Fibroblast of villous mesenchyme (primary cell): ENCODE measurements around the gene SPRYD3. TPM values are rescaled to one million over a fixed set of nuclear protein-coding genes. Genes with fewer than 3 reads are reported as not detected.

ENCODE experiments used
- DNase-seq: peaks from one replicate; pipeline ENCODE4 v3.0.0-alpha.2; 2010; ENCODE audit warnings: low read depth
- H3K4me3 ChIP-seq: 2 replicates; pipeline ENCODE4 v1.5.1; 2011; ENCODE audit warnings: low read depth, mild to moderate bottlenecking, low read length
- total RNA-seq: library from RNA; depleted of rRNA; stranded (reverse); fragments of >200 nt; gene quantifications from 2 replicates; pipeline ENCODE4 v1.2.3, GENCODE V29; 2012
- TF ChIP-seq, protein P1 (sequence below): IDR thresholded peaks from 2 replicates; pipeline ENCODE4 v1.5.1; 2012; ENCODE audit warnings: low read depth, mild to moderate bottlenecking, low read length; ENCODE audit not compliant: insufficient read depth

SPRYD3 gene
- total RNA-seq, 1 donor, result 19.4 TPM

GRCh38 chr12:53069621-53070410, 9.4 kb downstream of the SPRYD3 start:
- TF ChIP-seq, protein P1, sequence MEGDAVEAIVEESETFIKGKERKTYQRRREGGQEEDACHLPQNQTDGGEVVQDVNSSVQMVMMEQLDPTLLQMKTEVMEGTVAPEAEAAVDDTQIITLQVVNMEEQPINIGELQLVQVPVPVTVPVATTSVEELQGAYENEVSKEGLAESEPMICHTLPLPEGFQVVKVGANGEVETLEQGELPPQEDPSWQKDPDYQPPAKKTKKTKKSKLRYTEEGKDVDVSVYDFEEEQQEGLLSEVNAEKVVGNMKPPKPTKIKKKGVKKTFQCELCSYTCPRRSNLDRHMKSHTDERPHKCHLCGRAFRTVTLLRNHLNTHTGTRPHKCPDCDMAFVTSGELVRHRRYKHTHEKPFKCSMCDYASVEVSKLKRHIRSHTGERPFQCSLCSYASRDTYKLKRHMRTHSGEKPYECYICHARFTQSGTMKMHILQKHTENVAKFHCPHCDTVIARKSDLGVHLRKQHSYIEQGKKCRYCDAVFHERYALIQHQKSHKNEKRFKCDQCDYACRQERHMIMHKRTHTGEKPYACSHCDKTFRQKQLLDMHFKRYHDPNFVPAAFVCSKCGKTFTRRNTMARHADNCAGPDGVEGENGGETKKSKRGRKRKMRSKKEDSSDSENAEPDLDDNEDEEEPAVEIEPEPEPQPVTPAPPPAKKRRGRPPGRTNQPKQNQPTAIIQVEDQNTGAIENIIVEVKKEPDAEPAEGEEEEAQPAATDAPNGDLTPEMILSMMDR, result no peak
- no peak for DNase-seq
- H3K4me3 ChIP-seq, result no peak overlapping the region

GRCh38 chr12:53068811-53069585, 10.2 kb downstream of the SPRYD3 start:
- H3K4me3 ChIP-seq, result no peak overlapping the region
- DNase-seq, result no peak
- TF ChIP-seq, protein P1, result no peak

GRCh38 chr12:53067993-53068770, 11.0 kb downstream of the SPRYD3 start:
- TF ChIP-seq, protein P1, result no peak
- no peak overlapping the region for H3K4me3 ChIP-seq
- DNase-seq, result no peak

- TF ChIP-seq, protein P1, result no peak
- no peak for DNase-seq
- H3K4me3 ChIP-seq, result no peak overlapping the region
Observed at GRCh38 chr12:53067074-53067992, 11.9 kb downstream of the SPRYD3 start.

DNA sequence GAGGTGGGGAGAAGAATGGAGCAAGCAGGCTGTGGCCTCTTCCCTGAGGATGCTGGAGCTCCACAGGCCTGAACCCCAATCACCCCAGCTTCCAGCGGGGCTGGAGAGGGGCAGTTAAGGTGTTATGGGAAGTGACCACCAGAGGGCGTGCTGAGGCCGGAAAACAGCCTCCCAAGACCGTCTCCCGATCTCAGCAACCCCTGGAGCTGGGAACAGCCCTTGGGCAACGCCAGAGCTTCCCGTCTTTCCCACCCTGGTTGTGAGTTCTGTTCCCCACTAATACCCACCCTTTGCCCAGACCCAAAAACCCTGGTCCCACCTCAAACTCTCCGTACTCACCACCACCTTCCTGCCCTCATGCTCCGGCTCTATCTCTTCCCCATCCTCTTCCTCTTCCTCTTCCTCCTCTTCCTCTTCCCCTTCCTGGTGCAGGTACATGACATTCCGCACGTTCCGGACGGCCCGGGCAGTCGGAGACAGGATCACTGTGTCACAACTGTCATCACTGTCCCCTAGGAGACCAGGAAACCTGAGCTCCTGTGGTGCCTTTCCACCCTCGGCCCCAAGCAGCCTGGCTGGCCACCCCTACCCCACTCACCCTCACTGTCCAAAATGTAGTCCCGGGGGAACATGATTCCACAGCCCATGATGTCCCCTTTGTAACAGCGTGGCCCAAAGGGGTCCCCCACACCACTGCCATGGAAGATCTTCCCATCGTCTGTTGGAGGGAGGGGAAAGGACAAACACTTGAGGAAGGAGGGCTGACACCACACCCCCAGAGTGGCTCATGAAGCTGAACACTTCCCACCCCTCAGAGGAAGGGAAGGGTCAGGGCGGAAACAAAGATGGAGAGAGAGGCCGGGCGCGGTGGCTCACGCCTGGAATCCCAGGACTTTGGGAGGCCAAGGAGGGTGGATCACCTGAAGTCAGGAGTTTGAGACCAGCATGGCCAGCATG, 12.9 kb downstream of the SPRYD3 start:
- peak; percentile 87 for DNase-seq
- no peak overlapping the region for H3K4me3 ChIP-seq
- TF ChIP-seq, protein P1, result peak; percentile 86
